Measurements from ENCODE around the gene CCDC187. TPM values are rescaled to one million over a fixed set of nuclear protein-coding genes. Genes with fewer than 3 reads are reported as not detected.

CCDC187 gene
- total RNA-seq, 1 experiment from 2014 or later = 0.04 TPM

DNA sequence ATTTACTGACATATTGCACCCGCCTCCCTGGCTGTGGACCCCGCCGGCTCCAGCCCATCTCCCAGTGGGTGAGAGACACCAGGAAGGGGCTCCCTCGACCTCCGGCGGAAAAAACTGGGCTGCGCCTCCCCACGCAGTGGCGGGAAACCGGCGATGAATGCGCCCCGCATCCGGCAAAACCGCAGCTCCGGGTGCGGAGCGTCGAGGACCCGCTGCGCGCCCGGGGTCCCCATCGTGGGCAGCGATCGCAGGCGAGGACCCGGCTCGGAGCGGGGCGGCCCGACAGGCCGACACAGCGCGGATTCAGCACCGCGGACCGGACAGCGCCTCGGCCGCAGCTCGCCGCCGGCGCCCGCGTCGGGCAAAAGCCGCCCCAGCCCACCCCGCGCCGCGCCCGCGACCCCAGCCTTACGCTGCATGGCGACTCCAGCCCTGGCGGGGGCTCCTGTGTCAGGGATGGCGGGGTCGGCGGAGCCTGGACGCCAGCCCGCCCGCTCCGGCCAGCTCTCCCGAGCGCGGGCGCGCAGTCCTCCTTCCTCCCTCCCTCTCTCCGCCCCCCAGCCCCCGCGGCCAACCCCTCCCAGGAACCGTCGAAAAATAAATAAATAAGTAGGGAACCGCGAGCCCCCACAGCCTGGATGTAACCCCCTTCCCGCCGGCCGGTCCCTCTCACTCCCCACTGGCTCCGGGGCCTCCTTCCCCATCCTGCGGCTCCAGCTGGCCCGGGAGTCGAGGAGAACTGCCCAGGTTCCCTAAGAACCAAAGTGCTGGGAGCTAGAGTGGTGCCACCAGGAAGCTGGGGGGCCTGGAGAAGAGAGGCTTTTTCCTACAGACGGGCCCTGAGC is 102.1 kb downstream of the CCDC187 start (continued):
- peak; percentile 77; the same call in 1 of the 2 replicates for TF ChIP-seq ESRRA (CRISPR knock-in tag; IDR thresholded peaks at IDR 0.05; ENCODE audit: borderline replicate concordance)
- no peak for TF ChIP-seq MXD4 (CRISPR knock-in tag; IDR thresholded peaks at IDR 0.05; ENCODE audit: borderline replicate concordance)
- TF ChIP-seq, protein P1, sequence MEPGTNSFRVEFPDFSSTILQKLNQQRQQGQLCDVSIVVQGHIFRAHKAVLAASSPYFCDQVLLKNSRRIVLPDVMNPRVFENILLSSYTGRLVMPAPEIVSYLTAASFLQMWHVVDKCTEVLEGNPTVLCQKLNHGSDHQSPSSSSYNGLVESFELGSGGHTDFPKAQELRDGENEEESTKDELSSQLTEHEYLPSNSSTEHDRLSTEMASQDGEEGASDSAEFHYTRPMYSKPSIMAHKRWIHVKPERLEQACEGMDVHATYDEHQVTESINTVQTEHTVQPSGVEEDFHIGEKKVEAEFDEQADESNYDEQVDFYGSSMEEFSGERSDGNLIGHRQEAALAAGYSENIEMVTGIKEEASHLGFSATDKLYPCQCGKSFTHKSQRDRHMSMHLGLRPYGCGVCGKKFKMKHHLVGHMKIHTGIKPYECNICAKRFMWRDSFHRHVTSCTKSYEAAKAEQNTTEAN (CRISPR knock-in tag; IDR thresholded peaks at IDR 0.05) = no peak
- TF ChIP-seq PRRX2 (CRISPR knock-in tag; IDR thresholded peaks at IDR 0.05) = no peak
- no peak for TF ChIP-seq ZNF121 (CRISPR knock-in tag; IDR thresholded peaks at IDR 0.05)
- TF ChIP-seq, protein P2, sequence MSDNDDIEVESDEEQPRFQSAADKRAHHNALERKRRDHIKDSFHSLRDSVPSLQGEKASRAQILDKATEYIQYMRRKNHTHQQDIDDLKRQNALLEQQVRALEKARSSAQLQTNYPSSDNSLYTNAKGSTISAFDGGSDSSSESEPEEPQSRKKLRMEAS (CRISPR knock-in tag; IDR thresholded peaks at IDR 0.05) = peak; percentile 18; the same call in 1 of the 2 replicates
- no peak for TF ChIP-seq NR1H2 (CRISPR knock-in tag; IDR thresholded peaks at IDR 0.05)
- no peak for TF ChIP-seq ZNF416 (CRISPR knock-in tag; IDR thresholded peaks at IDR 0.05)
- no peak for TF ChIP-seq NR3C1 (CRISPR knock-in tag; conservative IDR thresholded peaks at IDR 0.05; ENCODE audit: low read depth)
- TF ChIP-seq, protein P3, sequence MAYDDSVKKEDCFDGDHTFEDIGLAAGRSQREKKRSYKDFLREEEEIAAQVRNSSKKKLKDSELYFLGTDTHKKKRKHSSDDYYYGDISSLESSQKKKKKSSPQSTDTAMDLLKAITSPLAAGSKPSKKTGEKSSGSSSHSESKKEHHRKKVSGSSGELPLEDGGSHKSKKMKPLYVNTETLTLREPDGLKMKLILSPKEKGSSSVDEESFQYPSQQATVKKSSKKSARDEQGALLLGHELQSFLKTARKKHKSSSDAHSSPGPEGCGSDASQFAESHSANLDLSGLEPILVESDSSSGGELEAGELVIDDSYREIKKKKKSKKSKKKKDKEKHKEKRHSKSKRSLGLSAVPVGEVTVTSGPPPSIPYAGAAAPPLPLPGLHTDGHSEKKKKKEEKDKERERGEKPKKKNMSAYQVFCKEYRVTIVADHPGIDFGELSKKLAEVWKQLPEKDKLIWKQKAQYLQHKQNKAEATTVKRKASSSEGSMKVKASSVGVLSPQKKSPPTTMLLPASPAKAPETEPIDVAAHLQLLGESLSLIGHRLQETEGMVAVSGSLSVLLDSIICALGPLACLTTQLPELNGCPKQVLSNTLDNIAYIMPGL (CRISPR knock-in tag; IDR thresholded peaks at IDR 0.05) = no peak
- TF ChIP-seq, protein P4, sequence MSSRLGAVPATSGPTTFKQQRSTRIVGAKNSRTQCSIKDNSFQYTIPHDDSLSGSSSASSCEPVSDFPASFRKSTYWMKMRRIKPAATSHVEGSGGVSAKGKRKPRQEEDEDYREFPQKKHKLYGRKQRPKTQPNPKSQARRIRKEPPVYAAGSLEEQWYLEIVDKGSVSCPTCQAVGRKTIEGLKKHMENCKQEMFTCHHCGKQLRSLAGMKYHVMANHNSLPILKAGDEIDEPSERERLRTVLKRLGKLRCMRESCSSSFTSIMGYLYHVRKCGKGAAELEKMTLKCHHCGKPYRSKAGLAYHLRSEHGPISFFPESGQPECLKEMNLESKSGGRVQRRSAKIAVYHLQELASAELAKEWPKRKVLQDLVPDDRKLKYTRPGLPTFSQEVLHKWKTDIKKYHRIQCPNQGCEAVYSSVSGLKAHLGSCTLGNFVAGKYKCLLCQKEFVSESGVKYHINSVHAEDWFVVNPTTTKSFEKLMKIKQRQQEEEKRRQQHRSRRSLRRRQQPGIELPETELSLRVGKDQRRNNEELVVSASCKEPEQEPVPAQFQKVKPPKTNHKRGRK (CRISPR knock-in tag; IDR thresholded peaks at IDR 0.05; ENCODE audit: borderline replicate concordance) = no peak
- TF ChIP-seq, protein P5, sequence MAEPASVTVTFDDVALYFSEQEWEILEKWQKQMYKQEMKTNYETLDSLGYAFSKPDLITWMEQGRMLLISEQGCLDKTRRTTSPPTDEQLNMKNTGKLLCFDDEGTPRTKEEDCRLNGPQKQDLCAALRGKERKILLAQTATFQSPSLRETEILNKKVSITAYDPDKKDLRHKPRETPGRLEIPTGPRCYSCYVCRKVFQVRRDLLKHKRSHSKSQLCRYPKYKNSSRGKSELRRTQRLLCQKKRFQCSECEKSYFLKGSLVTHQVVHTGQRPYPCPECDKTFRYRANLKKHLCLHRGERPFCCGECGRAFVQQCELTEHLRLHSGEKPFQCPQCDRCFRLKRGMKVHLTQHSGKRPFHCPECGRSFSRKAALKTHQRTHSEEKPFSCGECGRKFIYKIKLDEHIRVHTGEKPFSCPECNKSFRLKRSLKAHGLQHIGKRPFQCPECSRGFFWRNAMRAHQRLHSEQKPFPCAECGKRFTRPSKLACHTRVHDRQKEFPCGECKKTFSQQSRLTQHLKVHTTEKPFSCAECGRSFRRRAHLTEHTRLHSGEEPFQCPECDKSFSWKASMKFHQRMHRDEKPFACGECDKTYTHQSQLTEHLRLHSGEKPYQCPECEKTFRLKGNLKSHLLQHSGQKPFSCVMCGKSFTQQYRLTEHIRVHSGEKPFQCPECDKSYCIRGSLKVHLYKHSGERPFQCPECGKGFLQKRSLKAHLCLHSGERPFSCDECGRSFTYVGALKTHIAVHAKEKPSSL (CRISPR knock-in tag; conservative IDR thresholded peaks at IDR 0.05) = no peak
- no peak for TF ChIP-seq MYBL2 (CRISPR knock-in tag; IDR thresholded peaks at IDR 0.05)
- peak; percentile 38; the same call in 1 of the 2 replicates for TF ChIP-seq ETV6 (CRISPR knock-in tag; IDR thresholded peaks at IDR 0.05)
- no peak for TF ChIP-seq ZNF317 (CRISPR knock-in tag; IDR thresholded peaks at IDR 0.05; ENCODE audit: borderline replicate concordance, low read depth)
- TF ChIP-seq CBFB (CRISPR knock-in tag; IDR thresholded peaks at IDR 0.05; ENCODE audit: low read depth) = no peak
- TF ChIP-seq NR2C2 (CRISPR knock-in tag; IDR thresholded peaks at IDR 0.05) = no peak
- TF ChIP-seq, protein P6, sequence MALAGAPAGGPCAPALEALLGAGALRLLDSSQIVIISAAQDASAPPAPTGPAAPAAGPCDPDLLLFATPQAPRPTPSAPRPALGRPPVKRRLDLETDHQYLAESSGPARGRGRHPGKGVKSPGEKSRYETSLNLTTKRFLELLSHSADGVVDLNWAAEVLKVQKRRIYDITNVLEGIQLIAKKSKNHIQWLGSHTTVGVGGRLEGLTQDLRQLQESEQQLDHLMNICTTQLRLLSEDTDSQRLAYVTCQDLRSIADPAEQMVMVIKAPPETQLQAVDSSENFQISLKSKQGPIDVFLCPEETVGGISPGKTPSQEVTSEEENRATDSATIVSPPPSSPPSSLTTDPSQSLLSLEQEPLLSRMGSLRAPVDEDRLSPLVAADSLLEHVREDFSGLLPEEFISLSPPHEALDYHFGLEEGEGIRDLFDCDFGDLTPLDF (CRISPR knock-in tag; IDR thresholded peaks at IDR 0.05) = no peak
- TF ChIP-seq, protein P7, sequence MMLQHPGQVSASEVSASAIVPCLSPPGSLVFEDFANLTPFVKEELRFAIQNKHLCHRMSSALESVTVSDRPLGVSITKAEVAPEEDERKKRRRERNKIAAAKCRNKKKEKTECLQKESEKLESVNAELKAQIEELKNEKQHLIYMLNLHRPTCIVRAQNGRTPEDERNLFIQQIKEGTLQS (CRISPR knock-in tag; conservative IDR thresholded peaks at IDR 0.05) = no peak
- TF ChIP-seq TEAD4 (CRISPR knock-in tag; IDR thresholded peaks at IDR 0.05) = peak; percentile 89; the same call in 1 of the 2 replicates
- TF ChIP-seq NFE2L1 (CRISPR knock-in tag; IDR thresholded peaks at IDR 0.05) = no peak
- peak; percentile 83; the same call in 1 of the 2 replicates for TF ChIP-seq TEAD1 (CRISPR knock-in tag; IDR thresholded peaks at IDR 0.05)
- TF ChIP-seq, protein P8, sequence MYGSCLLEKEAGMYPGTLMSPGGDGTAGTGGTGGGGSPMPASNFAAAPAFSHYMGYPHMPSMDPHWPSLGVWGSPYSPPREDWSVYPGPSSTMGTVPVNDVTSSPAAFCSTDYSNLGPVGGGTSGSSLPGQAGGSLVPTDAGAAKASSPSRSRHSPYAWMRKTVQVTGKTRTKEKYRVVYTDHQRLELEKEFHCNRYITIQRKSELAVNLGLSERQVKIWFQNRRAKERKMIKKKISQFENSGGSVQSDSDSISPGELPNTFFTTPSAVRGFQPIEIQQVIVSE (CRISPR knock-in tag; IDR thresholded peaks at IDR 0.05; ENCODE audit: borderline replicate concordance) = no peak
- TF ChIP-seq GTF2I (CRISPR knock-in tag; conservative IDR thresholded peaks at IDR 0.05) = no peak
- TF ChIP-seq KAT7 (CRISPR knock-in tag; IDR thresholded peaks at IDR 0.05; ENCODE audit: borderline replicate concordance) = peak; percentile 60; the same call in 1 of the 2 replicates
- peak; percentile 83 for TF ChIP-seq TP53 (CRISPR knock-in tag; IDR thresholded peaks at IDR 0.05)
- no peak for TF ChIP-seq OVOL2 (CRISPR knock-in tag; IDR thresholded peaks at IDR 0.05; ENCODE audit: borderline replicate concordance)
- TF ChIP-seq, protein P9, sequence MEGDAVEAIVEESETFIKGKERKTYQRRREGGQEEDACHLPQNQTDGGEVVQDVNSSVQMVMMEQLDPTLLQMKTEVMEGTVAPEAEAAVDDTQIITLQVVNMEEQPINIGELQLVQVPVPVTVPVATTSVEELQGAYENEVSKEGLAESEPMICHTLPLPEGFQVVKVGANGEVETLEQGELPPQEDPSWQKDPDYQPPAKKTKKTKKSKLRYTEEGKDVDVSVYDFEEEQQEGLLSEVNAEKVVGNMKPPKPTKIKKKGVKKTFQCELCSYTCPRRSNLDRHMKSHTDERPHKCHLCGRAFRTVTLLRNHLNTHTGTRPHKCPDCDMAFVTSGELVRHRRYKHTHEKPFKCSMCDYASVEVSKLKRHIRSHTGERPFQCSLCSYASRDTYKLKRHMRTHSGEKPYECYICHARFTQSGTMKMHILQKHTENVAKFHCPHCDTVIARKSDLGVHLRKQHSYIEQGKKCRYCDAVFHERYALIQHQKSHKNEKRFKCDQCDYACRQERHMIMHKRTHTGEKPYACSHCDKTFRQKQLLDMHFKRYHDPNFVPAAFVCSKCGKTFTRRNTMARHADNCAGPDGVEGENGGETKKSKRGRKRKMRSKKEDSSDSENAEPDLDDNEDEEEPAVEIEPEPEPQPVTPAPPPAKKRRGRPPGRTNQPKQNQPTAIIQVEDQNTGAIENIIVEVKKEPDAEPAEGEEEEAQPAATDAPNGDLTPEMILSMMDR (IDR thresholded peaks at IDR 0.05) = no peak
